SW480 (cell line): ENCODE data around the gene NTN4.
"Not testable (repeated sequence)": the region's sequence is repeated elsewhere in the genome, so short reads cannot be mapped to it uniquely, and the experiment has no call there.

Source experiments
- DNase-seq: peaks from one replicate; pipeline ENCODE4 v3.0.0-alpha.2; 2016; ENCODE audit warnings: low spot score

The NTN4 gene

DNA sequence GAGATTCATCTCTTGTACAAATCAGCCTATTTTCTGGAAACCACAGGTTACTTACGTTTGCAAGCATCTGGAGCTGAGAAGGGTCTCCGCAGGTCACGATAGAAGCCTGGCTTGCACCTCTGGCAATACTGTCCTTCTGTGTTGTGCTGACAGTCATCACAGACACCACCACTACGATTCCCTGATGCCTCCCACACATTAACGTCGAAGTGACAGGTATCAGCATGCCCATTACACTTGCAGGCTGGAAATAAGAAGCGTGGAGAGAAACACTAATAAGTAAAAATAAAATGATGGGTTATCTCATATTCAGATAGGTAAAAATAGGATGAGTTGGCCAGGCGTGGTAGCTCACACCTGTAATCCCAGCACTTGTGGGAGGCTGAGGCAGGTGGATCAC is 80.2 kb downstream of the NTN4 start:
- no peak for DNase-seq

DNA sequence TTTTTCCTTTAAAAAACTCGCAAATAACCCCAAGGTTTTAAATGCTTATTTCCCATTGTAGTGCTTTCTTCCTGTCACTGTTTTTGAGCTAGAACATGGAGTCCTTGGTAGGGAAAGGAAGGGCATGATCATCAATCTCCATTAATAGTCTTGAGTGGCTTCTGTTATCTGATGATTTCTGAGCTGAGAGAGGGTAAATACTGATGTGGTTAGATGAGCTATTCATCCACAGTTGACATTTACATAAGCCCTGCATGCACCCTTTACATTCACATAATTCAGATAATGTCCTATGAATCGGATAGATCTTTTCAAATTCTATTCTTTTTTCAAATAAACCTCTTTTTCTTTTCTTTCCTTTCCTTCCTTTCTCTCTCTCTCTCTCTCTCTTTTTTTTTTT is 81.4 kb downstream of the NTN4 start:
- no peak for DNase-seq

DNA sequence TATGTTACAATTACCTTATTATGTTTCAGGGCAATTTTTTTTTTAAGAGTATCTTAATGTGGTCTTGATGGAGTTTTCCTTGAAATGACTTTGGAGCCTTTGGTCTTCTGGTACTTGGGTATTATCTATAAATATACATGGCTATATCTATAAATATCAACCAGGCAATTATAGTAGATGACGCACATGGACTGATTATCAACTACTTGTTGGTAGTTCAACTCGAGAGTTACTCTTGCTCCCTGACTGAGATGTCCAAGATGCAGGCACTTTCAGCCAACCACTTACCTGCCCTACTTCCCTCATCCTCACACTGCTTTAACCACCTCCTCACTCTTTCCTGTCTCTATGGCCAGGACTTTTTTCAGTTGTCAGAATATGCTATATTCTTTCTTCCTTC is 85.4 kb downstream of the NTN4 start:
- DNase-seq = no peak

DNA sequence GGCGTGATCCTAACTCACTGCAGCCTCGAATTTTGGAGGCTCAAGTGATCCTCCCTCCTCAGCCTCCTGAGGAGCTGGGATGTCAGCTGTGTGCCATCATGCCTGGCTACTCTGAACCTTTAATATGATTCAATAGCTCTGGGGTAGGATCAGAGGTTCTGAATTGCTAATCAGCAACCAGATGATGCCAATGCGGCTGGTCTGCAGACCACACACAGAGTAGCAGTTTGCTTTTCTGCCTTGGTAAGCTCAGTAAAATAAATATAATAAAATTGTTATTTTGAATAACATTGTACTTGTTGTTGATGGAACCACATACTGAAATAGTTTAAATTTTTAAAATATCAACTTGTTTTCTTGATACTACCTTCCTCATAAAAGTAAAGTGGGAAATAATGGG is 86.6 kb downstream of the NTN4 start:
- DNase-seq = no peak

DNA sequence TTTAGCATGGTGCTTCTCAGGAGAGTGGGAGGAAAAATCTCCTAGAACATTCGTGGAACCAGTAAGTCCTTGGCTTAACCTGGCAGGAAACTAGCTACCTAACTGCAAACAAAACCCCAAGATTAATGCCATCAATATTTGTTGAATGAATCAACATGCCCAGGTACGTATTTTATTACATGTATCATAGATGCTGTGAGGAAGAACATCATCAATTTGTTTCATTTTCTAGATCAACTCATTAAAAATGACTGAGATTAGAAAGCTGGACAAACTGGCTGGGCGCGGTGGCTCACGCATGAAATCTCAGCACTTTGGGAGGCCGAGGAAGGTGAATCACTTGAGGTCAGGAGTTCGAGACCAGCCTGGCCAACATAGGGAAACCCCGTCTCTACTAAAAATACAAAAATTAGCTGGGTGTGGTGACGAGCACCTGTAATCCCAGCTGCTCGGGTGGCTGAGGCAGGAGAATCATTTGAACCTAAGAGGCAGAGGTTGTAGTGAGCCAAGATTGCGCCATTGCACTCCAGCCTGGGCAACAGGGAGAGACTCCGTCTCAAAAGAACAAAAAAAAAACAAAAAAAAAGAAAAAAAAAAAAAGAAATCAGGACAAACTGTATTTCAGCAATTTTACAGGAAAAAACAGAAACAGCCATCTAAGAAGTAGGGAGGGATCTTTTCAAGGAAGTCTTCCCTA is 88.7 kb downstream of the NTN4 start:
- no peak for DNase-seq

DNA sequence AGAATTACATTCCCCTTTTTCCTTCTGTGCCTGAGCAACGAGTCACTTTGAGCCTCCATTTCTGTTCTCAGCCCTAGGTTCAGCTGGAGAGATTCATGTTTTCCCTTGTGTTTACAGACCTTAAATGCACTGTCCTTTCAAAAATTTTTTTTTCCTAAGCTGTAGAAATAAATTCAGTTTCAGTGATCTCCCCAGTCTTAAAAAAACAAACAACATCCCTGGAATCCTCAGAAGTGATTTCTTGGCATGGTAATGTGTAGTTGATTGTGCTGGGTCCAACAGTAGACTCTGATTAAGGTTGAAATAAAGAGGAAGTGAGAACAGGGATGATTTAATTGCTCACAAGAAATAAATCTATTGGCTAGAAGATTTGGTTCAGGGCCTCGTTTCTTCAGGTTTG is 89.3 kb downstream of the NTN4 start:
- no peak for DNase-seq

DNA sequence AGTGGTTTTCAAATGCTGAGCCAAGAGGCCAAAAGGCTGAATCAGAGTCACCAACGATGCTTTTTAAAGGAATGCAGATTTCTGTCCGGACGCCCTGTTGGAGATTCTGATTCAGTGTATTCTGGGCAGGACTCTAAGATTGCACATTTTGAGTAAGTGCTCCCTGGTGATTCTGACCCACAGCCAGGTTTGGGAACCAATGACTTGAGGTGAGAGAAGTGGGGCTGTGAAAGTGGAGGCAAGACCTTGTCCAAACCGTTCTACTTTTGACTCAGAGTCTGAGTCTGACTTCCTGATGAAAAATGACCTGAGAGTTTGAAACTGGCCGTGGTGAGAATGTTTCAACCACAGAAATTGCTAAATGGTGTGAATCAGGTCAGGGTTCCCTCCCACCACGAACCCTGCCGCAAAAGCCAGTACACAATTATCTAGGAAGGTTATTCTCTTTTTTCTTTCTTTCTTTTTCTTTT is 90.2 kb downstream of the NTN4 start:
- DNase-seq = no peak

DNA sequence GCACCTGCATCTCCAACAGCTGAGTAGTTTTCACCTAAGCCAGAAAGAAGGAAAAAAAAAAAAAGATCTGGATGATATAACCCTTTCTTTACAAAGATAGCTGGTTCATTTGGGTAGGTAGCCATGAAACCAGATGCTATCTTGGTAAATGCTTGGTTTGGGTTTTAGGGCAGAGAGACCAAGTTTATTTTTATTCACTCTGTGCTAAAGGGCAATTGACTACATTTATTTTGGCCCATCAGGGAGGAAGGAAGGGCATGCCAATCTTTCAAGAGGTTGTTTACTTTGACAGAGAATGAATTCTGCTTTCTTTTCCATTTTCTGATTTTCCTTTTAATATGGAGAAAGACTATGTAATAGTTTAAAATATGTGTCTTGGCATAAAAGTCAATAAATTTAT is 91.0 kb downstream of the NTN4 start:
- no peak for DNase-seq

DNA sequence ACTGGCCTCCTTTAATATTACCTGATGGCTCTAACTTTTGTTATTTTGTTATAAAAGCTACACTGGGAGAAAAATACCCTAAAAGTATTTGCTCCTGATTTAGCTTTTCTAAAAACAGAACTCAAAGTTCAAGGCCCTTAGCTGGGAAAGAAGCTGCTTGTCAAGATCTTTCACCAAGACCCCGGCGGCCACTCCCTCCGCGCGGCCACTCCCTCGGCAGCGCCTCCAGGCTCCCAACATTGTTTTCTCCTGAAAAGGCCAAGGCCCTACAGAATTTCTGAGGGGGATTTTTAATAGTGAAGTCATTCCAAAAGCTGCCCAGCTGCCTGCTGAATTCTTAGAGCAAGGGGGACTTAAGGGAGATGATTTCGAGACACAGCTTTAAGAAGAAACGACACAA is 96.4 kb downstream of the NTN4 start:
- no peak for DNase-seq

DNA sequence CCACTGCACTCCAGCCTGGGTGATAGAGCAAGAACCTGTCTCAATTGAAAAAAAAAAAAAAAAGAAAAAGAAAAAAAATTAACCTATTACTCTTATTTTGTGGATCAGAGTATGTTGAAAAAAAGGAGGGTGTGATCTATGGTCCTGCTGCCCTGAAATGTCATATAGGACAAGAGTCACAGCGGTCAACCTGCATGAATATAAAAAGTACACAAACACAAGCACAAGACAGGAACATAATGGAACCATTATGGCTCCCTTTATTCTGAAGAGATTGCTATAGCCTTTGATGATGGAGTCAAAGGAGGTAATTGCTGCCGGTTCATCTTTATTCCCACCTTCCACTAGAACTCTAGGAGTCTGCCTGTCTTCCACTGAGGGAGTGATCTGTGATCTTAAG is 96.9 kb downstream of the NTN4 start:
- no peak for DNase-seq

DNA sequence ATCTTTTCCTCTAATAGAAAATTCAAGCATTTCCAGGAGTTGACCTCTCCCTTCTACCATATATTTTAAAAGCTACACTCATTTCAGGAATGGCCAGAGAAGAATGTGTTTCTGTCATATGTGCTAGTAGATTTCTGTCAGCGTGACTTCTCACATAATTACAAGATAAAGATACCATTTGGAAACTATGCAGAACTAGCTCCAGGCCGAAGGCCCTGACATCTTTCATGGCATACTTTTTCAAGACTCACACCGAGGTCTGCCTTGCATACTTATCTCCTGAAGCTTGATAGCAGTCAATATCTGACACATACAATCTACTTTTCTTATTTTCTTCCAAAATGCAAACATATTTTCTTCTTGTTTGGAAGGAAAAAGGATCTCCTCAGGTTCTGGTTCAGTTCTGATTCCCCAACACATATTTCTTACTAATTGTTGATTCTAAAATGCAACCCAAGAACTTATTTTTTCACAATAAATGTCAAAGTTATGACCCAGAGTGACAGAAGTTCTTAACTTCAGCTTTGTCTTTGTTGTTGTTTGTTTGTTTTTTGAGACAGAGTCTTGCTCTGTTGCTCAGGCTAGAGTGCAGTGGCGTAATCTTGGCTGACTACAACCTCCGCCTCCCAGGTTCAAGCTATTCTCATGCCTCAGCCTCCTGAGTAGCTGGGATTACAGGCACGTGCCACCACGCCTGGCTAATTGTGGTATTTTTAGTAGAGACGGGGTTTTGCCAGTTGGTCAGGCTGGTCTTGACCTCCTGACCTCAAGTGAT is 99.5 kb downstream of the NTN4 start:
- no peak for DNase-seq

DNA sequence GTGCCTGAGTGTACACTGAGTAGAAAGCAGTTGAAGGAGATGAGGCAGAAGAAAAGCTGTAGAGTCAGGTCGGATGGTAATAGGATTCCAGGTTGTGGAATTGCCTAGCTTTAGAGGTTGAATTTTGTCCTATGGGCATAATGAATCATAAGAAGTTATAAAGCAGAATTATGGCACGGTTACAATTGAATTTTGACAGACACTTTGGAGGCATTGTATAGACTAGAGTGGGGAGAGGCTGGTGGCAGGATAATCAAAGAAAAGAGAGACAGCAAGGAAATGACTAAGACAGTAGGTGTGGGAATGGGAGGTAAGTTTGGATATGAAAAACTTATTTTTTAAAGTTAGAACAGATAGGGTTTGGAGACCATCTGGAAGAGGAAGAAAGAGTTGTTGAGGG is 102.6 kb downstream of the NTN4 start:
- DNase-seq = no peak

DNA sequence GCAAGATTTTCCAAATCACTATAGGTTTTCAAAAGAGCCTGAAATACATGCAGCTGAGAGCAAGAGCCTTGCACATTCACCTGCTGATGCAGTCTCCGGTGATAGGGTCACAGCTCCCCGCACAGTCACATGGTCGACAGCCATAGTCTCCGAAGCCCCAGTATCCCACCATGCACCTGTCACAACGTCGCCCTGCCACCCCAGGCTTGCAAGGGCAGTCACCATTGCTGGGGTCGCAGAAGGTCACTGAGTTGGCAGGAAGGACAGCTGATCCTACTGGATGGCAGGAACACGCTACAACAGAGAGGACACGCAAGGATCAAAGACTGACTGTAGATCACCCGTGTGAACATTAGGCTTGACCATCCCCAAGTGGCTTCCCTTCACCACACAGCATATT is 107.1 kb downstream of the NTN4 start:
- no peak for DNase-seq

DNA sequence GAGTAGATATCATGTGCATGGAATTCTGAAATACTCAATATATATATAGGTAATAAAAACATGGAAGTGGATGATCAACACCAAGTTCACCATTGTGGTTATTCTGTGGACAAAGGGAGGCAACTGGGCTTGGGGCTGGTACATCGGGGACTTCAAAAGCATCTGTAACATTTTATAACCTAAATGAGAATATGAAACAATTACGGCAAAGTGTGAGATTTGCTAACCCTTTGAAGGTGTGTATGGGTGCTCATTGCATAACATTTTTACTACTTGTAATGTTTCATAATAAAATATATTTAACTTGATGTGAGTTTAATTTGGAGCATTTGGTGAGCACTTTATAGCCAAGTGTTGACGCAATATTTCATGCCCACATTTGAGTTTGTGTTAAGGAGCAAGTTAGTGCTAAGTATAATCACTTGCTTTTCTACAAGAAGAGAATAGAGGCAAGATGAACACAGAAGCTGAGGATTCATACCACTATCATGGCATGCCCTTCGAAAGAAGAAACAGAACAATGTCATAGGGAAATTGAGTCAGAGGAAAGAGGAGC is 109.3 kb downstream of the NTN4 start:
- peak; percentile 32 for DNase-seq

DNA sequence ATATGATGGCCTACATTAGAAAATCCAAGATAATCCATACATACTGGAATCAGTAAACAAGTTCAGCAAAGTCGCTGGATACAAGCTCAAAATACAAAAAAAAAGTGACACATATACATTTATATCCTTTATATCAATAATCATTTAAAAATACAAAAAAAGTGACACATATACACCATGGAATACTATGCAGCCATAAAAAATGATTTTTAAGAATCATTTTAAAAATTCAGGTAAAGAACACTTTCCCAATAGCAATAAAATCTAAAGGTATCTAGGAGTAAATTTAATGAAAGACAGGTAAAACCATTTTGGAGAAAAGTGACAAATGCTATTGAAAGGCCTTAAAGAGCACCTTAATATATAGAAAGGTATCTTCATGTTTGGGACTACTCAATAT is 111.9 kb downstream of the NTN4 start:
- no peak for DNase-seq

DNA sequence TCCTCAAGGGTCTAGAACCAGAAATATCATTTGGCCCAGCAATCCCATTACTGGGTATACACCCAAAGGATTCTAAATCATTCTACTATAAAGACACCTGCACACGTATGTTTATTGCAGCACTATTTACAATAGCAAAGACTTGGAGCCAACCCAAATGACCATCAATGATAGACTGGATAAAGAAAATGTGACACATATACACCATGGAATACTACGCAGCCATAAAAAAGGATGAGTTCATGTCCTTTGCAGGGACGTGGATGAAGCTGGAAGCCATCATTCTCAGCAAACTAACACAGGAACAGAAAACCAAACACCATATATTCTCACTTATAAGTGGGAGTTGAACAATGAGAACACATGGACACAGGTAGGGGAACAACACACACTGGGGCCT is 112.8 kb downstream of the NTN4 start:
- not testable (repeated sequence) for DNase-seq

DNA sequence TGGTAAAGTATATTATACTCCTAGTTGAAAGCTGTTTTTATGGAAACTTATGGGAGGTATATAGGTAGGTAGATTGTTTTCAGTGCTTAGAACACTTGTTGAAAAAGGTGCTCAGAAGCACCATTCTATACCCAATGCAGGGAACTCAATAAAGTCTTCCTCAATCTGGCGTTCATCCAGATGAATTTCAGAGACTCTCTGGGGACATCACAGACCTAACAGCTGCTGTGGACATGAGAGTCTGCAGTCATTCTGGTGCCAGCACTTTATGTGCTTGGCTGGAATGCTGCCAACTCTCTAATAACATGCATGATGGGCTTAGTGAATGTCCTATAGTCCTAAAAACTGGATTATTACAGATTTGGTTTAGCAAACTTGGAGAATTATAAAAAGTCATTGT is 115.9 kb downstream of the NTN4 start:
- no peak for DNase-seq

DNA sequence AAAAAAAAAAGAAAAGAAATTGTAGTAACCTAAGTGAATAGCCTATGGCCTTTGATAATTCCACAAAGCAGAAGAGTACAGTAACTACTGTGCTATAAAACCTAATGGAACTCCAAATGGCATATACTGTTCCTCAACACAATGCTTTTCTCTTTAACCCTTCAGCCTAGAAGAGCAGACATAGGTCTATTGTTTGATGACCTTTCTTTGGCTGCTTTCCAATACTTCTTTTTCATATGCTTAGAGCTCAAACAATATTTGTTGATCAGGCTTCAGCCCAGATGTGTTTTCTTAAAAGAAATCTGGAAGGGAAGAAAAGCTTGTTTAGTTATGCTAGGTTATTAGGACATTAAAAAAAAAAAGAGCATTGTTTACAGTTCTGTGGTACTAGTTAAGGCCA is 116.4 kb downstream of the NTN4 start:
- DNase-seq = no peak

DNA sequence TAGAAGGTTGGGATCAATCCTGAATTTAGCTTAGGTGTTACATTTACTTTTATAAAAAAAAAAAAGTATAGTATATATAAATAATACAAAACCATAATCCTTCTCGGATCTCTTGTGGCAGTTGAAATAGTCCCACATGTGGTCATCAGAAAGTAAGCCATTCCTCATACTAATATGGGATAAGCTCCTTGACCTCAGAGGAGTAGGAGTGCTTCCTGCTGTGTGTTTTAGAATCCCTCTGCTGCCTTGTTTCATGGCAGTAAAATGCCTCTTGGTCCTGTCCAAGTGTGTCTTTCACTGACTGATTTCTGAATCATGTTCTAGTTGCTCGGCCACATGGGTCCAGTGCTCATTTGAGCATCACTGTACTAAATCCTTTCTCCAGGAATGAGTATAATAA is 117.0 kb downstream of the NTN4 start:
- no peak for DNase-seq

DNA sequence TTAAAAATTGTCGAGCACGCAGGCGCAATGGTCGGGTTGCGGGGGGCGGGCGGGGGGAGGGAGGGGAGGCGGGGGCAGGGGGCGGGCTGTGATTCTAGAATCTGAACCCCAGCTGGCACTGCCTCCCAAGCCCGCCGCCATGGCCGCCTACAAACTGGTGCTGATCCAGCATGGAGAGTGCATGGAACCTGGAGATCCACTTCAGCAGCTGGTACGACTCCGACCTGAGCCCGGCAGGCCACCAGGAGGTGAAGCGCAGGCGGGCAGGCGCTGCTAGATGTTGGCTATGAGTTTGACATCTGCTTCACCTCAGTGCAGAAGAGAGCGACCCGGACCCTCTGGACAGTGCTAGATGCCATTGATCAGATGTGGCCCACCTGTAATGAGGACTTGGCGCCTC is 118.4 kb downstream of the NTN4 start:
- no peak for DNase-seq

DNA sequence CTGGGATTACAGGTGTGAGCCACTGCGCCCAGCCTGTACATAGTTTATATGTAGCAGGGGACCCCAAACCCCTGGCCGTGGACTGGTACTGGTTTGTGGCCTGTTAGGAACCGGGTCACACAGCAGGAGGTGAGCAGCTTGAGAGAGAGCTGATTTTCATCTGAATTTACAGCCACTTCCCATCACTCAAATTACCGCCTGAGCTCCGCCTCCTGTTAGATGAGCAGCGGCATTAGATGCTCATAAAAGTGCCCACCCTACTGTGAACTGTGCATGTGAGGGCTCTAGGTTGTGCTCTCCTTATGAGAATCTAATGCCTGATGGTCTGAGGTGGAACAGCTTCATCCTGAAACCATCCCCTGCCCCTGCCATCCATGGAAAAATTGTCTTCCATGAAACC is 119.3 kb downstream of the NTN4 start:
- no peak for DNase-seq

DNA sequence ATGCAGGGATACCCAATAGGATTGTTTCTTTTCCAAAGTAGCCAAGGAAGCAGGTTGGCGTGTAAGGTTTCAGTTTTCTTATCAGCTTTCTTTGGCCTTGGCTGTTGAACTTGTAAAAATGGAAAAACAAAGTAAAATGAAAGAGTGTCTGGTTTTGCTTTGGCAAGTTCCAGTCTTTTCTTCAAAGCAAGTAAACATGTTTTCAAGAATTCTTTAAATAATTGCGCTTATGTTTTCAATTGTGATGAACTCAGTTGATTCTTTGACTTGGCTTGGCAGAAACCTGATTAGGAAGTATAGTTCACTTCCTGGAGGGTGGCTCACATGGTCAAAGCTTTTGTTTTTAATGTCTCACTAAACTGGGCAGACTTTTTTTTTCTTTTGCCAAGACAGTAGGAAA is 127.0 kb downstream of the NTN4 start:
- no peak for DNase-seq

DNA sequence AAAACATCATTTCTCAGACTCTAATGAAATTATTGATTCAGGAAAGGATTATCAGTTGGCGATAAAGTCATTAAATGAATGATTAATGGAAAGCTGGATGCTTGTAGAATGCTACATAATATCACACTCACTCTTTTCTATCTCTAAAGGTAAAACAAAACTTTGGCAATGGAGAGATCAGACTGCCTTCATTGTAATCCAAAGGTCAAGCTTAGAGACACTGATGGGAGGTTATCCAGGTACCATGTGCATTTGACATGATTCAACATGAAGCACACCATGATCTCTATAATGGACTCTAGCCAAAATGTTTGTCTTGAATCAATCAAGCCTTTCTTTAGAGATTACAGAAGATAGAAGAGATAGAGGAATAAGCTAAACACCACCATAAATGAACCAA is 129.2 kb downstream of the NTN4 start:
- DNase-seq = no peak

DNA sequence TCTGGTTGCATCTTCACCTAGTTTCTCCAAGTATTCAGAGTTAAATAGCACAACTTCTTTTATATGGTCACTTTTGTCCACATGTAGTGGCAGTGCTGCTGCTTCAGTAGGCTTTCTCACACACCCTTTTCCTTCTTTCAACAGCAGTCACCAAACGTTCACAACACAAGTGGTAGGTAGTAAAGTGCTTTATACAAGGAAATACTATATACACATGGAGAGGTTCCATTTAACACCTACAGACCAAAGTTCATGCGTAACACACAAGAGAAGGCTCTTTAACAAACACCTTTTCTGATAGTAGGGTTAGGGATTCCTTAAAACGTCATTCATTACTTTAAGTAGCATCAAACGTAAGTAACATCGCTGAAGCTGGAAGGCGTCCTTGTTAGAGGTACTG is 132.2 kb downstream of the NTN4 start:
- no peak for DNase-seq
